Thoracic aorta (tissue), 2 donors: ENCODE data around the gene SLC9A8. TPM values are rescaled to one million over a fixed set of nuclear protein-coding genes. Genes with fewer than 3 reads are reported as not detected.
"Not testable (repeated sequence)": the region's sequence is repeated elsewhere in the genome, so short reads cannot be mapped to it uniquely, and the experiment has no call there.

Source experiments
- ATAC-seq: fragments of 150-250 bp; one replicate; pipeline ENCODE4 v1.8.0; 2017; ENCODE audit warnings: low read depth; ENCODE audit not compliant: insufficient number of reproducible peaks, low FRiP score
- DNase-seq: peaks from one replicate; pipeline ENCODE4 v3.0.0-alpha.2; 2020; ENCODE audit warnings: low spot score
- H3K27ac ChIP-seq, 2 donors: fragments of 200-600 bp; sonication (generic); 1 replicate in 1 of 2; 2 replicates in 1 of 2; pipeline ENCODE4 v1.5.1; 2016; ENCODE audit warnings: mild to moderate bottlenecking in 2 of 2, moderate library complexity in 2 of 2
- H3K27me3 ChIP-seq: fragments of 200-600 bp; sonication (generic); replicated peaks from 2 replicates; pipeline ENCODE4 v1.6.0; 2016; ENCODE audit warnings: mild to moderate bottlenecking; ENCODE audit not compliant: insufficient read depth
- H3K36me3 ChIP-seq: fragments of 200-600 bp; sonication (generic); one replicate; pipeline ENCODE4 v1.5.1; 2016
- H3K4me1 ChIP-seq, 2 donors: fragments of 200-600 bp; sonication (generic); 1 replicate in 1 of 2; 2 replicates in 1 of 2; pipeline versions ENCODE4 v1.5.1 to v1.6.0; 2016; ENCODE audit warnings: low read depth in 2 of 2, mild to moderate bottlenecking in 1 of 2; ENCODE audit not compliant: control insufficient read depth in 1 of 2
- H3K4me3 ChIP-seq: fragments of 200-600 bp; sonication (generic); 2 replicates; pipeline ENCODE4 v1.5.1; 2016; ENCODE audit warnings: mild to moderate bottlenecking
- H3K9me3 ChIP-seq: fragments of 200-600 bp; sonication (generic); 2 replicates; pipeline ENCODE4 v1.5.1; 2016
- CTCF ChIP-seq: fragments of 200-600 bp; sonication (generic); IDR thresholded peaks from one replicate; pipeline ENCODE4 v1.5.1; 2019; ENCODE audit warnings: antibody characterized with exemption
- total RNA-seq, 2 donors: library from RNA; depleted of rRNA; stranded (reverse); fragments of >200 nt; gene quantifications; one replicate each; pipeline versions ENCODE4 v1.1.0 to v1.2.3, GENCODE V29; 2016

The SLC9A8 gene
- total RNA-seq, 2 donors from 2014 or later, result 9.2 to 14.3 TPM

- no peaks in the 10 kb centered on the region for H3K36me3 ChIP-seq
- no peak overlapping the region for H3K4me3 ChIP-seq
- no peak for DNase-seq
- no peaks in the 10 kb centered on the region for H3K27me3 ChIP-seq
- no peak for ATAC-seq
- H3K27ac ChIP-seq, result no peak overlapping the region
- H3K9me3 ChIP-seq, result no peaks in the 10 kb centered on the region
- peaks cover 0 to 3% of the 10 kb centered on the region in 2 donors for H3K4me1 ChIP-seq
- TF ChIP-seq CTCF, result no peak
Measured at GRCh38 chr20:49803418-49803817, 9.2 kb upstream of the SLC9A8 start.

- H3K4me3 ChIP-seq, result no peak overlapping the region
- DNase-seq, result no peak
- TF ChIP-seq CTCF, result no peak
Measured at GRCh38 chr20:49804364-49804763, 8.3 kb upstream of the SLC9A8 start.

DNA sequence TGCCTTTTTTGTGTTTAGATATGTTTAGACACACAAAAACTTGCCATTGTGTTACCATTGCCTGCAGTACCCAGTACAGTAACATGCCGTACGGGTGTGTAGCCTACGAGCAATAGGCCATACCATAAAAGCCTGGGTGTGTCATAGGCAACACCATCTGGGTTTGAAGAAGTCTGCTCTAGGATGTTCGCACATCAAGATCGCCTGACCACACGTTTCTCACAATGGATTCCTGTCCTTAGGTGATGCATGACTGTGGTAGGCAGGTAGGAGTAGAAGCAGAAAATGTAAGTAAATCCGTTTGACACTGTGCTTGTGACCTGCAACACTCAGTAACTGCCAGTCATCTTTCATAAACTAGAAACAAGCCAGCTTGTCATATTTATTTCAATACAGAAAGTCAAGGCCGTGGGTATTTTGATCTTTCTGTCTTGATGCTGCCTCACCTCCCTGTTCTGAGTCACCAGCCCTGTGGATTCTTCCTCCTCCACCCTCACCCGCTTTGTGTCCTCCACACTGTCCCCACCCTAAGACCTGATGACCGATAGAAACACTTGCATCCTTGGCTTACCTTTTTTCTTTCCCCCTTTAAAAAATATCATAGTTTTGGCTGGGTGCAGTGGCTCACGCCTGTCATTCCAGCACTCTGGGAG lies 7.3 kb upstream of the SLC9A8 start:
- not testable (repeated sequence) for H3K27ac ChIP-seq, DNase-seq, H3K9me3 ChIP-seq, H3K27me3 ChIP-seq, ATAC-seq, H3K4me3 ChIP-seq, H3K36me3 ChIP-seq, H3K4me1 ChIP-seq

More at GRCh38 chr20:49804364-49804763, 8.3 kb upstream of the SLC9A8 start:
- no peaks in the 10 kb centered on the region for H3K9me3 ChIP-seq
- H3K4me1 ChIP-seq, result peaks cover 0 to 3% of the 10 kb centered on the region in 2 donors
- ATAC-seq, result no peak
- no peak overlapping the region for H3K27ac ChIP-seq
- no peaks in the 10 kb centered on the region for H3K27me3 ChIP-seq
- H3K36me3 ChIP-seq, result no peaks in the 10 kb centered on the region

DNA sequence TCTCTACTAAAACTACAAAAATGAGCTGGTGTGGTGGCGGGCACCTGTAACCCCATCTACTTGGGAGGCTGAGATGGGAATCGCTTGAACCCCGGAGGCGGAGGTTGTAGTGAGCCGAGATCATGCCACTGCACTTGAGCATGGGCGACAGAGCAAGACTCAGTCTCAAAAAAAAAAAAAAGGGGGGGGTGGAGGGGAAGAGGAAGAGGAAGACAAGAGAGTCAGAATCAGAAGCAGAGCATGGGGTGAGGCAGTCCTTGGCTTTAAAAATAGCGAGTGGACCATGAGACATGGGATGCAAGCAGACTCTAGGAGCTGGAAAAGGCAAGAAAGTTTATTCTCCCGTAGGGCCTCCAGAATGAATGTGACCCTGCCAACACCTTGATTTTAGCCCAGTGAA lies 3.9 kb upstream of the SLC9A8 start:
- H3K36me3 ChIP-seq, result no peaks in the 10 kb centered on the region
- no peak for ATAC-seq
- no peak overlapping the region for H3K27ac ChIP-seq
- H3K4me3 ChIP-seq, result no peak overlapping the region
- H3K27me3 ChIP-seq, result no peaks in the 10 kb centered on the region
- DNase-seq, result no peak
- peaks cover 5 to 11% of the 10 kb centered on the region in 2 donors for H3K4me1 ChIP-seq
- TF ChIP-seq CTCF, result no peak
- no peaks in the 10 kb centered on the region for H3K9me3 ChIP-seq

DNA sequence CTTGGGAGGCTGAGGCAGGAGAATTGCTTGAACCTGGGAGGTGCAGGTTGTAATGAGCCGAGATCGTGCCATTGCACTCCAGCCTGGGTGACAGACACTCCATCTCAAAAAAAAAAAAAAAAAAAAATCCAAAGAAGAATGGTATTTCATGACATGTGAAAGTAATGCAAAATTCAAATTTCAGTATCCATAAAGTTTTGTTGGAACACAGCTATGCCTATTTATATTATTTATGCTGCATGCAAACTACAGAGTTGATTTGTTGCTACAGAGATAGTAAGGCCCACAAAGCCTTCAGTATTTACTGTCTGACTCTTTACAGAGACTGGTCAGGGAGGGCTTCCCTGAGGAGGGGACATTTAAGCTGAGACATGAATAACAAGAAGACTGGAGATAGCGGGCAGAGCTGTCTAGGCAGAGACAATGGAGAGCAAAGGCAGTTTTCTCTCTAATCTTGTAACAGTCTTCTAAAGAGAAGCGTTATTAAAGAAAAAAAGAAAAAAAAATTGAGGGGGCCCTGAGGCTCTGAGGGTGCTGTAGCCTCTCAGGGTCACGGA lies 2.7 kb upstream of the SLC9A8 start:
- DNase-seq (no peak), ATAC-seq (no peak)
- H3K27ac ChIP-seq, result no peak overlapping the region
- H3K27me3 ChIP-seq, result no peaks in the 10 kb centered on the region
- H3K9me3 ChIP-seq, result no peaks in the 10 kb centered on the region
- H3K4me1 ChIP-seq, result peaks cover 6 to 22% of the 10 kb centered on the region in 2 donors
- no peak for TF ChIP-seq CTCF
- H3K4me3 ChIP-seq, result no peak overlapping the region
- H3K36me3 ChIP-seq, result no peaks in the 10 kb centered on the region
